Stomach (tissue), 4 donors: ENCODE results near the gene TMEM37.

Experiments used
- POLR2A ChIP-seq, 4 donors: fragments of 450-650 bp; IDR thresholded peaks; one replicate each; pipeline ENCODE4 v1.6.1; 2016; ENCODE audit warnings: antibody characterized with exemption in 4 of 4, control low read depth in 2 of 4, mild to moderate bottlenecking in 1 of 4, moderate library complexity in 1 of 4
- POLR2AphosphoS5 ChIP-seq, 3 donors: sonication (generic); formaldehyde crosslinking; IDR thresholded peaks; one replicate each; pipeline ENCODE4 v1.6.1; 2016; ENCODE audit warnings: antibody characterized with exemption in 3 of 3
- TF ChIP-seq, protein P1 (sequence below), 7 experiments: fragments of 450-650 bp in 4 of 7; fragments of 200-600 bp in 3 of 7; sonication (generic) in 3 of 7; IDR thresholded peaks; one replicate each; pipeline ENCODE4 v1.5.1; 2016 to 2019; ENCODE audit warnings: antibody characterized with exemption in 7 of 7, control low read depth in 2 of 7, mild to moderate bottlenecking in 1 of 7

- TF ChIP-seq, protein P1, sequence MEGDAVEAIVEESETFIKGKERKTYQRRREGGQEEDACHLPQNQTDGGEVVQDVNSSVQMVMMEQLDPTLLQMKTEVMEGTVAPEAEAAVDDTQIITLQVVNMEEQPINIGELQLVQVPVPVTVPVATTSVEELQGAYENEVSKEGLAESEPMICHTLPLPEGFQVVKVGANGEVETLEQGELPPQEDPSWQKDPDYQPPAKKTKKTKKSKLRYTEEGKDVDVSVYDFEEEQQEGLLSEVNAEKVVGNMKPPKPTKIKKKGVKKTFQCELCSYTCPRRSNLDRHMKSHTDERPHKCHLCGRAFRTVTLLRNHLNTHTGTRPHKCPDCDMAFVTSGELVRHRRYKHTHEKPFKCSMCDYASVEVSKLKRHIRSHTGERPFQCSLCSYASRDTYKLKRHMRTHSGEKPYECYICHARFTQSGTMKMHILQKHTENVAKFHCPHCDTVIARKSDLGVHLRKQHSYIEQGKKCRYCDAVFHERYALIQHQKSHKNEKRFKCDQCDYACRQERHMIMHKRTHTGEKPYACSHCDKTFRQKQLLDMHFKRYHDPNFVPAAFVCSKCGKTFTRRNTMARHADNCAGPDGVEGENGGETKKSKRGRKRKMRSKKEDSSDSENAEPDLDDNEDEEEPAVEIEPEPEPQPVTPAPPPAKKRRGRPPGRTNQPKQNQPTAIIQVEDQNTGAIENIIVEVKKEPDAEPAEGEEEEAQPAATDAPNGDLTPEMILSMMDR (IDR thresholded peaks at IDR 0.05): no peak
- TF ChIP-seq POLR2AphosphoS5 (IDR thresholded peaks at IDR 0.05): no peak
- no peak for TF ChIP-seq POLR2A (IDR thresholded peaks at IDR 0.05)
These were observed 3.7 kb downstream of the TMEM37 start for GRCh38 chr2:119435081-119435952.
